NCI-H1694 treated with DMSO at 0.1 percent for 48 hours (cell line): ENCODE data around the gene CYP46A1.

Source experiments
- DNase-seq: peaks from one replicate; lab custom pipeline; 2025; lab: John Stamatoyannopoulos, UW

The CYP46A1 gene

GRCh38 chr14:99673305-99674063, 10.6 kb upstream of the CYP46A1 start:
- no peak for DNase-seq

DNA sequence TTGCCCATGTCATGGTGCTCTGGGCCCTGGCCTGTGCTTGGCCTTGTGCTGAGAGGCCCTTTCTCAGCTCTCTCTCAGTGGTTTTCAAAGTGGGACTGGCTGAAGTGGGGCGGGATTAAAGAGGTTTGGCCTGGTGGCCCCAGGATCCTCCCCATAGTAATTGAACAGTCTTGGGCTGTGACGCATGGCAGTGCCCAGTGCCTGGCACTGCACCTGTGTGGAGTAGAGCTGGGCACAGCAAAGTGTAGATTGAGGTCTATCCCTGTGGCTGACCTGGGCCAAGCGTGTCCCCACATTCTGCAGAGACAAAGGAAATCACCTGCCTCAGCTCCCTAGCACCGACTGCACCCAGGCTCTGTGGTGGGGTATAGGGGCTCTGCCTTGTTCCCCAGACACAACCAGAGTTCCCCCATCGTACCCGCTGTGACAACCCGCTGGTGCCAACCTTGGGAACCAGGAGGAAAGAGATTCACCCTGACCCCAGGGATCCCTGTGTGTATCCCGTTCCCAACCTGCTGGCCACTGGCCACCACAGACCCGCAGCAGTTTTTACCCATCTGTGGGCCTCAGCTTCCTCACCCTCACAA, 9.9 kb upstream of the CYP46A1 start:
- no peak for DNase-seq

GRCh38 chr14:99674776-99675381, 9.2 kb upstream of the CYP46A1 start:
- no peak for DNase-seq

- DNase-seq, result no peak
Measured at GRCh38 chr14:99675382-99675835, 8.7 kb upstream of the CYP46A1 start.

DNA sequence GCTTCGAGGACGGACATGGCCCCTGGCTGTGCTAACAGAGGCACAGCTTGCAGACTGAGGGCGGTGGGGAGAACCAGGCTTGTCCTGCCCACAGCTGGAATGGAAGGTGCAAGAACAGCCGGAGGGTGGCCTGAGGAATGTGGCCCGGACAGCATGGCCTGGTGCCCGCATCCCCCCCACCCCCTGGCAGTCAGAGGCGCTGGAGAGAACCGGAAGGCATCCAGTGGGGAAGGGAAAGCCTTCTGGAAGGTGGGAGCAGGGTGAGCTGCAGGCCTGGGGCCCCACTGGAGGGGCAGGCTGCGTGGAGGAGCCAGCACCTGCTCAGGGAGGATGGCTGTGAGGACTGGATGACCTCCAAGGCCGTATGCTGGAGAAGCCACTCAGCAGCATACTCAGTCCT, 8.1 kb upstream of the CYP46A1 start:
- DNase-seq, result no peak

DNA sequence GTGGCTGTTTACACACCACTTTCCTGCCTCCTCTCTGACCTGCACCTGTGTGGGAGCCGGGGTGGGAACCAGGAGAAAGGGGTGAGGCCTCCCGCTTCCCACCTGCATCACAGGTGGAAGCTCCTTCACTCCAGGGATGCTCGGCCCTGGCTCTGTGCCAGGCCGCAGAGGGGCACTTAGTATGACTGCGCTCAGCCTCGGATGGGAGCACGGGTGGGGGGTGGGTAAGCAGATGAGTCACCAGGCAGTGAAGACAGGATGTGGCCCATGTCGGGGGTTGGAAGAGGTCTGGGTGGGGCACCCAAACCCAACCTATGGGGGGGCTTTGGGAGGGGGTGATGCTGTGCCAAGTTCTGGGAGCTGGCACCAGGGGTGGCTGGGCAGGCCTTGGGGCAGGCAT, 7.4 kb upstream of the CYP46A1 start:
- DNase-seq, result no peak

DNA sequence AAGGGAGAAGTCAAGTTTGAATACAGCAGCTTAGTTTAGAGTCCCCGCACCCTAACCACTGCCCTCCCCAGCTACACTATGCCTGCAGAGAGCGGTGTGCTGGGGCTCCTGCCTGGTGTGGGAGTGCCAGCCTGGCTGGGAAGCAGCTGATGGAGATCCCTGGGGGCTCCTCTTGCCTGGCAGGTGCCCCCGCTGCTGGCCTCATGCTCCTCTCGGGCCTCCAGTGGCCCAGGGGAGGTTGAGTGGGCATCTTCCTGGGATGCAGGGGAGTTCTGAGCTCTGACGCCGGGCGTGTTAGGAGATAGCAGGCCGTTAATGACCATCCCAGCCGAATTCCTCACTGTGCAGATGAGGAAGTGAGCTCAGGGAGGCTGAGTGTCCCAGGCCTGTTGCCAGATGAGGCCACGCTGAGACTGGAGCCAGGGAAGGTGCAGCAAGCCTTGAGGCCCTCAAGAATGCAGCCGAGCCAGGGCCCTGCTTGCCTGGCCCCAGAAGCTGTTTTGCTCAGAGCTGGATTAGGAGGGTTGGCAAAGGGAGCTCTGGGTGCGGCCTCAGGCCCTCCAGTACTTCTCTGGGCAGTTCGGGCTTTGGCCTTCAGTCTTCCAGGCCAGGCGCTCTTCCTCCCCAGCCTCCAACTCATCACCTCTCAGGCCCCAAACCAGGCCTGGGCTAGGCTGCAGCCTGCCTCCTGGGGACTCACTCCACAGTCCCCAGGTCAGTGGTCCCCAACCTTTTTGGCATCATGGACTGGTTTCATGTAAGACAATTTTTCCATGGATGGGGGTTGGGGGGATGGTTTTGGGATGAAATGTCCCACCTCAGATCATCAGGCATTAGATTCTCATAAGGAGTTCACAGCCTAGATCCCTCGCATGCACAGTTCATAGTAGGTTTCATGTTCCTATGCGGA, 6.6 kb upstream of the CYP46A1 start:
- no peak for DNase-seq

GRCh38 chr14:99678198-99678597, 5.9 kb upstream of the CYP46A1 start:
- no peak for DNase-seq

DNA sequence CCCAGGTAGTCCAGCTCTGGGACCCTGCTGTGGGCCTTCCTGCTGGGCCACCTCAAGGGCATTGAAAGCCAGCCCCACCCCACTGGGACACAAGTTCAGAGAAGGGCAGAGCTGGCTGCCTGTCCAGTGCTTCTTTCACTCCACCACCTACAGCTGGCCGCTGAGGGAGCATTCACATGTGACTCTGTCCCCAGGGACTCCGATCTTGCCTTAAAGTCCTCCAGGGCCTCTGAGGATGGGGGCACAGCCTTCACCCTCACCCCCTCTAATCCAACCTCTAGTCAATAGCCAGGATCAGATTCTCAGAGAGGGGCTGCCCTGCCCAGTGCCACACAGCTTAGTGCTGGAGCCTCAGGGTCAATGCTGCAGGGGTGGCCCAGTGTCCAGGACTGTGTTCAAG, 5.0 kb upstream of the CYP46A1 start:
- no peak for DNase-seq

- DNase-seq, result no peak
Measured at GRCh38 chr14:99679543-99679942, 4.6 kb upstream of the CYP46A1 start.

DNA sequence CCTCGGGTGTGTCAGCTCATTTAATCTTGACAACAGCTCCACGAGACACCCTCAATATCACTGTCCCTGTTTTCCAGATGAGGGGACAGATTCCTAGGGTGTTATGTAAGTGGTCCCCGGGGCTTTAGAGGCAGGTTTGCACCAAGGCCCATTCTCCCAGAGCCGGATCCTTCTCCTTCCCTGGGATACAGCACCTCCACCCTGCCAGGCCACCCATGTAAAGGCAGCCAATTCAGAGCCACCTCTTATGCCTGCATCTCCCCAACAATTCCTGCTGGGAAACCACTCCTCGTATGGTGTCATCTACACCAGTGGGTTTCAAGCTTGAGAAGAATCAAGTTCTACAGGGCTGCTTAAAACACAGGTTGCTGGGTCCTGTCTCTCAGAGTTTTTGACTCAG, 4.1 kb upstream of the CYP46A1 start:
- no peak for DNase-seq

- no peak for DNase-seq
Measured at GRCh38 chr14:99681101-99681831, 2.8 kb upstream of the CYP46A1 start.

GRCh38 chr14:99681832-99682148, 2.3 kb upstream of the CYP46A1 start:
- DNase-seq, result no peak

DNA sequence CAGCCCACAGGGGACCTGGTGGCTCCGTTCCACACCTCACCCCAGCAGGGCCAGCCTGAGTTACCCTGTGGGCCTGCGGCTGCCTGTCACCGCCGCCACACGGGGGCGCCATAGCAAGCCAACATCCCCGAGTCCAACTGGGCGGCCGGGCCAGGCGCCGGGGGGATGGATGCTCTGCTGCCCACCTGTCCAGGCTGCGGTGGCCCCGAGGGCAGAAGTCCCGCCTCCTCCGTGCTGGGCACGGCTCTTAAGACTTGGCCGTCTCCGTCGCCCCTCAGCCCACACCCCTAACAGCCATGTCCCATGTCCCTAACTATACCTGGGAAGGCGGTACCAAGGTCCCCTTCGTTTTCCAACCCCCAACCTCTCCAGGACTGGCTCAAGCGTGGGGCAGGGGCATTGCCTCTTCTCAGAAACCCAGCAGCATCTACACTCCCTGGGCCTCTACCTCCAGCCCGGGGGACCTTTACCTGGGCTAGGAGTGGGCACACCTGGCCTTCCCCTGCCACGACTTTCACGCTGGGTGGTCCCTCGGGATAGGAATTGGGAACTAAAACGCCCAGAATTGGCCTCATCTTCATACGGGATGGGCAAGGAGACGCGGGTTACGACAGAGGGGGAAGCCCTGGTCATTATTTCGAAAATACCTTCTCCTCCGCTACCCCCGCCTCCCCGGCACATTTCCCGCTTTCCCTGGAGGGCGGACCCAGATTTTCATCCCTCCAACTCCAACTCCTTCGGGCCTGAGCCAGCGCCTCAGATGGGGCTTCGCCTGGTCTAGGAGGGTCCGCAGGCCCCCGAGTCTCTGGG, 1.1 kb upstream of the CYP46A1 start:
- peak; percentile 71 for DNase-seq

DNA sequence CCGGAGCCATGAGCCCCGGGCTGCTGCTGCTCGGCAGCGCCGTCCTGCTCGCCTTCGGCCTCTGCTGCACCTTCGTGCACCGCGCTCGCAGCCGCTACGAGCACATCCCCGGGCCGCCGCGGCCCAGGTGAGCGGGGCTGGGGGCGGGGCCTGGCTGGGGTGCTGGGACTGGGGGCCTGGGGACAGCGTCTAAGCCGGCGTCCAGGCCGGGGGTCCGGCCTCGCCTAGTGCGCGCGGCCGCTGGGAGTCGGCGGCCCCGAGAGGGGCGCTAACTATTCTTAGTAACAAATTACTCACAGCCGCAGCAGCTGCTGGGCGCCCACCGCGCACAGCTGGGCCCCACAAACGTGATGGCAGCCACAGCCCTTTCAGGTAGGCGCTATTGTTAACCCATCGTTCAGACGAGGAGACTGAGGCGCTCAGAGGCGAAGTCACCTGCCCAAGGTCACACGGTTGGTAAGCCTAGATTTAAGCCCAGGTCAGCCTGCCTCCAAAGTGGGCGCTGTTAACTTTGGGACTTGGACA, 374 bp downstream of the CYP46A1 start:
- no peak for DNase-seq

GRCh38 chr14:99685151-99685591, 1.1 kb downstream of the CYP46A1 start:
- no peak for DNase-seq

DNA sequence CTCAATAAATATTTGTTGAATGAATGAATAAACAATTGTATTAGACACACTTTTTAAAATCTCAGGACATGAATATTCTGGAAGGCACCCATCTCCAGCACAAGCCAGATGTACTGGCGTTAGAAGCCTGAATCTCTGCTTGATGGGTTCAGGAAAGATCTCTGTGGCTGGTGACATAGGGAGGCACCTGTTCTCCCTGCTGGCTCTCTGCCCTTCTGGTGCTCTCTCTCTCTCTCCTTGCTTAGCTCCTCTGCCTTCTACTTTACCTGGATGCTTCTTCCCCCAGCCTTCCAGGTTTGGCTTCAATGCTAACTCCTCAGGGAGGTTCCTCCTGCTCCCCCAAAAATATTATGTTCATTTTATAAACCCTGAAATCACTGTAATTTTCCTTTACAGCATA, 1.5 kb downstream of the CYP46A1 start:
- no peak for DNase-seq

- no peak for DNase-seq
Measured at GRCh38 chr14:99686557-99687283, 2.6 kb downstream of the CYP46A1 start.

DNA sequence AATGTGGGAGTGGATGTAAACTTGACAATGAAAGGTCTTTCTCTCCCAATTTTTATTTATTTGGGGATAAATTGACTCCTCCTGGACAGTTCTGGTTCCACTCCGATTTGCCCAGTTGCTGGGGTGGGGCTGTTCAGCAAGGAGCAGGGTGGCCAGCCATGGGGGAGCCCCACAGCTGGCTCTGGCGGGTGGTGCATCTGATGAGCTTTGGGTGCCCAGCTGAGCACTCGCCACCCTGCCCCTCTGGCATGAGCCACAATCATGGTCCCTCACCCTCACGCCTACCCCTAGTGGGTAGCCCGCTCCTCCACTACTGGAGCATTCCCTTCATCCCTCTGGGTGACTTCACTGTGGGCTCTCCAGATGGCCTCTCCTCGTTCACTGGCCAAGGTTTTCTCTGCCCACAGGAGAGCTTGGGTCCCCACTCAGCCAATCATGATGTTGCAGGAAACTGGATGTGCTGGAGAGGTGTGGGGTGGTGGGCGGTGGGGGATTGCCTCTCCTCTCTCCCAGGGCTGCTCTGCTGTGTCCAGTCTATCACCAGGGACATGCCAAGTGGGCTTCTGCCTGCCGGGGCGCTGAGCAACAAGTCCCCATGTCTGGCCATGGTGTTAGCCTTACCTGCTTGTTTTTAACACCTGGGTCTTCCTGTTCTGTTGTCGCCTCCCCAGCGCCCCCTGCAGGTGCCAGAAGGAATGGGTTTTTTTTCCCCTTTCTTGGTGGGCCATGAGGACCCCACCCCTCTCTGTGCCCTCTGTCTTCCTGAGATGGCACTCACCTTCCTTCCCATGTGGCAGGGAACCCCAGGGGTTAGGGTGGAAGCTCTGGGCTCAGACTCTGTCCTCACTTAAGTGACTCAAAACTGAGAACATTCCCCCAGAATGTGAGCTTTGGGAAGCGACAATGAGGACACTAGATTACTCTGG, 3.4 kb downstream of the CYP46A1 start:
- no peak for DNase-seq
